H7 (cell line): ENCODE data around the gene SMTNL2. TPM values are rescaled to one million over a fixed set of nuclear protein-coding genes. Genes with fewer than 3 reads are reported as not detected.
"Not testable (repeated sequence)": the region's sequence is repeated elsewhere in the genome, so short reads cannot be mapped to it uniquely, and the experiment has no call there.

Source experiments
- DNase-seq: peaks from one replicate; pipeline ENCODE4 v3.0.0; 2012
- H3K27me3 ChIP-seq: 2 replicates; pipeline ENCODE4 v1.6.0; 2011; ENCODE audit warnings: mild to moderate bottlenecking, low read length; ENCODE audit not compliant: control insufficient read depth, insufficient read depth
- H3K36me3 ChIP-seq: replicated peaks from 2 replicates; pipeline ENCODE4 v1.5.1; 2011; ENCODE audit warnings: low read length; ENCODE audit not compliant: control insufficient read depth, insufficient read depth
- H3K4me3 ChIP-seq: 2 replicates; pipeline ENCODE4 v1.5.1; 2011; ENCODE audit warnings: low read depth, mild to moderate bottlenecking, control low read depth, low read length, moderate library complexity; ENCODE audit not compliant: insufficient read depth
- total RNA-seq: library from RNA; depleted of rRNA; stranded (reverse); fragments of >200 nt; shearing (Covaris generic); gene quantifications from 2 replicates; pipeline ENCODE4 v1.2.3, GENCODE V29; 2014

Gene SMTNL2
- total RNA-seq, 1 experiment from 2014 or later, result 1.9 TPM

DNA sequence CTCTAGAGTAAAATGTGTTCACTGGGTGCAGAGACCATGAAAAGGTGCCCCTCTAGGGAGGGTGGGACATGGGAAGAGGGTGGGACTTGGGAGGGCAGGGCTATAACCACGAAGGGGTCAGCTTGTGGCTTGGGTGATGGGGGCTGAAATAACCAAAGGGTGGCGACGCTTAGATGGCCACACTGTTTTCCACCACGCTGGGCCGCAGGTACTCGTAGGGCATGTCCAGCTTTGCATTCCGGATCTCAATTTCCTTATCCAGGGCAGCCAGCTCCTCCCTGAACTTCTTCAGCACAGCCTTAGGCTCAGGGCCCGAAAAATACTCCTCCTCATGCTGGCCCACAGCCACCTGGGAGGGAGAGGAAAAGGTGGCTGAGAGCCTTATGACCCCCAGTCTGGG lies 47.1 kb downstream of the SMTNL2 start:
- Histone ChIP-seq H3K36me3 (no peaks in the 10 kb centered on the region), H3K27me3 (peaks cover 7% of the 10 kb centered on the region), H3K4me3 (no peak overlapping the region)
- DNase-seq, result no peak

DNA sequence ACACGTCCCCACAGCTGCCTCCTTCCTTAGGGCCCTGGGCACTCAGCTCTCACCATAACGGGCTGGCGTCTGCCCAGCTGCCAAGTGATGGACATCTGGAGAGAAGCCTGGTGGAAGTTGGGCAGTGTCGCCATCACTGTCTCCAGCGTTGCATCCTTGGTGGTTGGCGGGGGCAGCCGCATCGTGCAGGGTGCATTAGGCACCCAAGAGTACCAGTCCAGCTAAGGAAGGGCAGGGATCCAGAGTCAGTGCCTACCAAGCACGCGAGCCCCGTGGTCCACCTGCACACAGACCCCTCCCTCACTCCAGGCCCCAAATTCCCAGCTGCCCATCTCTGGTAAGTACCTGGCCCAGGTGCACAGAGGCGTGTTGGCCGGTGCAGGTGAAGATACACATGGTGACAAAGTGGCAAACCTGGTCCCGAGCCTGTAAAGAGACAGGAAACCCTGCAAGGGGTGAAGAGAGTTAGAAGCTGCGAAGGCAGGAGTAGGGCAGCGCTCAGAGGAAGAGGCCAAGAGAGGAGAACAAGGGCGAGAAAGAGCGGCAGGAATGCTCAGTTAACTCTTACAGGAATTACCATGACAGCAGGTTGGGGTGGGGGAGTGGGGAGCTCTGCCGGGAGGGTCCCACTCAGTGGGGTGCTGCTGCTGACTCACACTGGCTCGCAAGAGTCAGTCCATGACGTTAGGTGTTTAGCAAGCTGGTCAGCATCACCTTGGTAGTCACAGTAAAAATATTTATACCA lies 47.7 kb downstream of the SMTNL2 start:
- Histone ChIP-seq H3K36me3 (no peaks in the 10 kb centered on the region), H3K4me3 (no peak overlapping the region), H3K27me3 (peaks cover 11% of the 10 kb centered on the region)
- DNase-seq, result peak; percentile 77

DNA sequence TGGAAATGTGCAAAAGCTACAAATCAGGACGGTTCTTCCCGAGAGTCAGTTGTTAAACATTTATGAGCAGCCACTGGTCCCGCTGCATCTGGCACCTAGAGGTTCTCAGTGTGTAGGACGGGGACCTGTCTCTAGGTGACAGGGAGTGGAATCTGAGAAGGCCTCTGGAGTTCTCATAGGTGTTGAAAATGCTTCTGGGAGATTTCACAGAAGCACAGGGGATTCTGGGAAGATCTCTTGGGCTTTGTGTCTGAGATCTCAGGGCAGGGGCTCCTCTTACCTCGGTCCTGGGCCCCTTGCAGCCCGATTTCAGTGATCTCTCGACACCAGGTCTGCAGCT lies 48.2 kb downstream of the SMTNL2 start:
- Histone ChIP-seq H3K4me3 (no peak overlapping the region), H3K36me3 (no peaks in the 10 kb centered on the region), H3K27me3 (peaks cover 11% of the 10 kb centered on the region)
- DNase-seq, result no peak

DNA sequence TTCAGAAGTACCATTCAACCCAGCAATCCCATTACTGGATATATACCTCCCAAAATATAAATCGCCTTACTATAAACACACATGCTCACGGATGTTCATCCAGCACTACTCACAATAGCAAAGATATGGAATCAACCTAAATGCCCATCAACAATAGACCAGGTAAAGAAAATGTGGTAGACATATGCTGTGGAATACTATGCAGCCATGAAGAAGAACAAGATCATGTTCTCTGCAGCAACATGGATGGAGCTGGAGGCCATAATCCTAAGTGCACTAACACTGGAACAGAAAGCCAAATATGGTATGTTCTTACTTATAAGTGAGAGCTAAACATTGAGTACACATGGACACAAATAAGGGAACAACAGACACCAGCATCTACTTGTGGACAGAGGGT lies 49.3 kb downstream of the SMTNL2 start:
- H3K4me3 ChIP-seq, result no peak overlapping the region
- no peak for DNase-seq
- no peaks in the 10 kb centered on the region for H3K36me3 ChIP-seq
- peaks cover 16% of the 10 kb centered on the region for H3K27me3 ChIP-seq

DNA sequence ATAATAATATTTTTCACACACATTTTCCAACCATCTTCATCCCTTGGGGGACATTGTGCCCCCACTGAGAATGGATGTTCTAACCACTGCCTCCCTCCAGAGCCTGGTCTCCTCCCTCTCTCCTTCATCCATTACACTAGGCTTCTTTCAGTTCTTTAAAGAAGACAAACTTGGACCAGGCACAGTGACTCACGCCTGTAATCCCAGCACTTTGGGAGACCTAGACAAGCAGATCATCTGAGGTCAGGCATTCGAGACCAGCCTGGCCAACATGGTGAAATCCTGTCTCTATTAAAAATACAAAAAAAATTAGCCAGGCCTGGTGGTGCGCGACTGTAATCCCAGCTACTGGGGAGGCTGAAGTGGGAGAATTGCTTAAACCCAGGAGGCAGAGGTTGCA lies 50.6 kb downstream of the SMTNL2 start:
- Histone ChIP-seq H3K36me3 (no peaks in the 10 kb centered on the region), H3K27me3 (peaks cover 25% of the 10 kb centered on the region), H3K4me3 (no peak overlapping the region)
- DNase-seq, result no peak

DNA sequence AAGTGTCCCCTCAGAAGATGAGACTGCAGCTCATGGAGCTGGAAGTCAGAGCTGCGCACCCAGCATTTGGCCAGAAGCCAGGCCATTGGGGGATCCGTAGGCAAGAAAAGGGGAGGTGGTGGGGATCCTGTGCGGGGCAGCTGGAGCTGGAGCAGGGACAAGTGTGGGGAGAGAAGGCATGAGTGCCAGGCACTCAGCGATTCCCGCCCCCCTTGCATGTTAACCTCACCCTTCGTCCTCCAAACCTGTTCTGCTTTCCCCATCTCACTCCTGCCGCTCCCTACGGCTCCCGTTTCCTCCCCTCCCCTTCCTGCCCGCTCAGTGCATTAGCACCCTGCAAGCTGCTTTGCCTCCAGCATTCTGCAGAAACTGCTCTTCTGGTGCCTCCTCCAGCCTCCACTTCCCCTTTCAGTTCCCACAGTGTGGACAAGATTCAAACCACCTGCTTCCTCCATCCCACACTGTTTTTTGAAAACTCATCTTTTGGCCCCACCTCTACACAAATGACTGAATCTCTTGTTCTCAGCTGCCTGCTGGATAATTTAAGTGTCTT lies 51.6 kb downstream of the SMTNL2 start:
- Histone ChIP-seq H3K27me3 (peaks cover 31% of the 10 kb centered on the region), H3K4me3 (peak overlapping the region; percentile 8), H3K36me3 (no peaks in the 10 kb centered on the region)
- DNase-seq, result no peak

DNA sequence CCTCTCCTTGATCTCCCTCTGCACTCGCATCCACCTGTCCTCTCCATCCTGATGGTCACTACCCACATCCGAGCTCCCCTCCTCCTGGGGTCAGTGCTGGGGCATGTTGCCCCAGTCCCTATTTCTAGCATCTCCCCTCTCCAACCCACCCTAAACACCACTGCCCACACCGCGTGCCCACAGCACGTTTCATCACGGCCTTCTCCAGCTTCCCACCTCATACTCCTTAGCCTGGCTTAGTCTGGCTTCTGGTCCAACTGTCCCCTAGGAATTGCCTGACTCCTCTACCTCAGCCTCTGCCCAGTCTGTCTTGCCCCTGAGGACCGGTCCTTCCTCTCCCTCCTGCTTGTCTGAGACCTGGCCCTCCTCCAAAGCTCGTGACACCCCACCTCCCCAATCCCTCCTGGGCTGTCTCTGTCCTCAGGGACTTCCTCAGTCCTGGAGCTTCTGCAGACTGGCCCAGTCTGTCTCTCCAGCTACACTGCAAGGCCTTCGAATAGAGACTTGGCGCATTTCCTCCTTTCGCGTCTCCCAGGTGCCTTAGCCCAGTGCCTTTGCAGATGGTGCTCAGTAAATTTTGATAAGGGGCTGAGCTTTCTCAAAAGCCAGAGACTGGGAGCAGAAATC lies 52.3 kb downstream of the SMTNL2 start:
- no peak for DNase-seq
- no peaks in the 10 kb centered on the region for H3K36me3 ChIP-seq
- H3K27me3 ChIP-seq, result peaks cover 38% of the 10 kb centered on the region
- no peak overlapping the region for H3K4me3 ChIP-seq

DNA sequence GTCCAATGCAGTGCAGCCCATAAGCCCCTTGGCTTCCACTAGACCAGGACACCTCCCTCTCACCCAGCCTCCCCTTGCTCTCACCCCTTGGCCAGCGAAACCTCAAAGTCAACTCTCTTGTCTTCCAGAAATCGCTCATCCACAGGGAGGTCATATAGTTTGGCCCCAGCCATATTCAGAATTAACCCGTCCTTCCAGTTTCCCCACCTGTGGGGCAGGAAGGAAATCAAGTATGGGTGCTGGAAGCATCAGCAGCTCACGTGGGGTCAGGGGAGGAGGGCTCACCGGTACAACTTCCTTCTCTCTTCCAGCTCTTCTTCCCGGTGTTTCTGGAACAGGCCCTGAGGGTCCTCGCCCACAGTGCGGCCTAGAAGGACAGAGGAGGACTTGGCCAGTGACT lies 54.4 kb downstream of the SMTNL2 start:
- Histone ChIP-seq H3K27me3 (peaks cover 54% of the 10 kb centered on the region), H3K4me3 (peak overlapping the region; percentile 25; the same call in 1 of the 2 replicates)
- DNase-seq, H3K36me3 ChIP-seq: not testable (repeated sequence)

DNA sequence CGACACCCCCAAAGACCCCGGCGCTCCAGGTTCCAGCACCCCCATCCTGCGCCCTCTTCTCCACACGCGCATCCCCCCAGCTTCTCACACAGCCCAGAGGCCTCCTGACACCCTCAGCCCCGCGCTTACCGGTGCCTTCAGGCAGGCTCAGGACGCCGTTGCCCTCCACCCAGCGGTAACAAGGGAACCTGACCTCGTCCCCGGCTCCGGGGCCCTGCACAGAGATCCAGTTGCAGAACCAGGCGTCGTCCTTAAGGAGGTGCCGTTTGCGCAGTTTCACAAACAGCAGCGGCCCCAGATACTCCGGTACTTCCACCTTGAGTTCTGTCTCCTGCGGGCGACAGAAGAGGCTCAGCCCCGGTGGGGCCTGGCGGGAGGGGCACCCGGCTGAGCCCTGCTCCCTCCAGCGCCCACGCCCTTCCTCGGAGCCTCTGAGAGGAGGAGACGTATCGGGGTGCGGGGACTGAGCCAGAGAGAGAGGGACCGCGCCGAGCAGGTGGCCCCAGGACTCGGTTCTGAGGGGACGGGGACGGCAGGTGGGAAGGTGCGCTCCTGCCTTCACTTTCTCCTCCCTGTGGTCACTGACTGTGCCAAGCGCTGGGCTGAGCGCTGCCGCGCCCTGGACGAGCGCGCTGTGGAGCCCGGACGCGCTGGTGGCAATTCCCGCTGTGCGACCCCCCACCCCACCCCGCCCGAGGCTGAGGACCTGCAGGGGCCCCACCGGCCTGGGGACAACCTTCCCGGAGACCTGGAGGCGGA lies 55.2 kb downstream of the SMTNL2 start:
- DNase-seq, result peak; percentile 82
- peak overlapping the region; percentile 25; the same call in 1 of the 2 replicates for H3K4me3 ChIP-seq
- peaks cover 54% of the 10 kb centered on the region for H3K27me3 ChIP-seq
- H3K36me3 ChIP-seq, result not testable (repeated sequence)

DNA sequence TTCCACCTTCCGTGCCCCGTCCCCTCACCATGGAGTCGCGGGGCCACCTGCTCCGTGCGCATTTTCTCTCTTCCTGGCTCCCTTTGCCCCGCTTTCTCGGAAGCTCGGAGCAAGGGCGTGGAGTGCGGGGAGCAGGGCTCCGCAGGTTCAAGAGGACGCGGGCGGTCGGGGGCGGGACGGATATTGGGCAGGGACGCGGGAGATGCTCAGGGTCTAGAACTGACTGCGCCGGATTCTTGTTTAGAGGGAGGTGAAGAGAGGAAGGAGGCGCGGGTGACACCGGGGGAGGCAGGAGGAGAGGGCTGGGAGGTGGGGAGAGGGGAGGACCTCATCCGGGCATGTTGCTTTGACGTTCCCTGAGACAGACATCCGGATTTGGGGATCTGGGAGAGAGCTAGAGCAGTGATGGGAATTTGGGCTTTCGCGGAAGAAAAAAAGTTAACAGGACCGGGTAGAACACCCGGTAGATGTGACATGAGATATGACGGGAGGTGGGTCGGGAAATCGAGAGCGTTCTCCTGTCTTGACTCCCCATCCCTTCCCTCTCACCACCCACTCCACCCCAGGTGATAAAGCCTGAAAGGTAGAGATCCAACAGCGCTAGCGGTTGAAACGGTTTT lies 56.4 kb downstream of the SMTNL2 start:
- Histone ChIP-seq H3K4me3 (peak overlapping the region; percentile 34), H3K27me3 (peaks cover 53% of the 10 kb centered on the region)
- not testable (repeated sequence) for H3K36me3 ChIP-seq, DNase-seq

DNA sequence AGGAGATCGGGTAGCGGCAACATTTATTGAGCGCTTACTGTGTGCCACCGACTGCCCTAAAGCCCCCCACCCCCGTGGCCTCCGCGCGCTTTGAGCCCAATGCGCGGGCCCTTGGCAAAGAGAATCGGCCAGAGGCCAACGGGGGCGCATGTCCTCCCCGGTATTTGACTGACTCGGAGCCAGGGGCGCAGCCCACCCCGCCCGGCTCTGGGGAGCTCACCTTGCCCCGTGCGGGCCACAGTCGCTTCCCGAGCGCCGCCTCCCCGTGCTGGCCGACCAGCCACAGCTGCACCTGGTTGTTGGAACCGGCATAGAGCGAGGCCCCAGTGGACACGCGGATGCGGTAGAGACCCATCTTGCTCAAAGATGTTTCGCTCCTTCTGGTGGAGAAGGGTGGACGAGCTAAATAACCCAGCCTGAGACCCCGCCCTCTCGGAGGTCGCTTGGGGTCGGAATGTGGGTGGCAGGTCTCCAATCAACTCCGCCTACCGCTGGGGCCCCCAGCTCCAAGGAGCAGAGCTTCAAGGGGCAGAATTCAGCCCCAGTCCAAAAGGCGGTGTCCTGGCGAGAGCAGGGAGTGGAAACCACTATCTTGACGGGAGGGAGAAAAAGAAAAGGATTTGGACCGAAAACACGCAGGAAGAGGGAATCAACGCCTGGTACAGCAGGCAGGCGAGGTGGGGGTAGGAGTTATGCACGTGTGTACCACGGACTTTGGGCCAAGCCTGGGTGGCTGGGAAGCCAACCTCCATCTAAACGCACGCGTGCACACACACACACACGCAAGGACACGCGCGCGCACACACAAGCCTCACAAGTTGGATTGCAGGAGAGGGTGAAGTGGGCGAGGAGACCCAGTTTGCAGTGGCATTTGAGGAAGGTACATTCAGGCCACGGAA lies 57.2 kb downstream of the SMTNL2 start, which contains the start of gene ALOX15:
TSS of gene ALOX15 (minus strand) at position 382 of the 899 bp plus-strand sequence. CDS start at position 355, 27 bp downstream.
- peaks cover 48% of the 10 kb centered on the region for H3K27me3 ChIP-seq
- H3K4me3 ChIP-seq, result peak within 1 kb of the TSS; percentile 34
- DNase-seq, result peak; percentile 79
- H3K36me3 ChIP-seq, result no peaks in the 10 kb centered on the region

DNA sequence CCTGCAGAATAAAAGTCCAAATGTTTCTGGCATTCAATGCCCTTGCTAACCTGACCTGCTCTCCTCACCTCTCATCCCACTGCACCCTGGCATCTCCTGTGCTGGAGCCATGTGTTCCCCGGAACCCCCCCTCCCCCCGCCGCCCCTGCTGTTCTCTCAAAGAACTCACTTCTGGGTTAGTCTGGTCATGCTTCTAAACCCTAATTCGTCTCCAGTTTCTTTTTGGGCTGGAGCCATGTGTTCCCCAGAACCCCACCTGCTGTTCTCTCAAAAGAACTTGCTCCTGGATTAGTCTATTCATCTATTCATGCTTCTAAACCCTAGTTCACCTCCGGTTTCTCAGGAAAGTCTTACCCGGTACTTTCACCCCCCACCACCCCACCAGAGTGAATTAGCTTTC lies 58.0 kb downstream of the SMTNL2 start:
- peaks cover 44% of the 10 kb centered on the region for H3K27me3 ChIP-seq
- no peaks in the 10 kb centered on the region for H3K36me3 ChIP-seq
- H3K4me3 ChIP-seq, result no peak overlapping the region
- DNase-seq, result peak; percentile 56

DNA sequence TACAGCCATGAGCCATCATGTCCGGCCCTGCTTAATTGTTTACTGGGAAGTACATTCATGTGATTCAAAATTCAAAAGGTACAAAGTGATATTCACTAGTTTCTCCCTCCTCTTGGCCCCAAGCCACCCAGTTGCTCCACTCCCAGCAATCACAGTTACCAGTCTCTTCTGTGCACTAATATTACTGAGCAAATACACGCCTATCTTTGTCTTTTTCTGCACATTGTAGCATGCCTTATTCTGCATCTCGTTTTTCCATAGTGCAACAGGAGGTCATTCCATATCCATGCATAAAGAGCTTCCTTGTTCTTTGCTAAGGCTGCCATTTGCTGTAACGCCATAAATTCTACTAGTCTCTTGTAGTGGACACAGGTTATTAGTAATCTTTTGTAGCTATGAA lies 59.3 kb downstream of the SMTNL2 start:
- H3K36me3 ChIP-seq, result no peaks in the 10 kb centered on the region
- no peak for DNase-seq
- H3K27me3 ChIP-seq, result peaks cover 39% of the 10 kb centered on the region
- H3K4me3 ChIP-seq, result no peak overlapping the region
